HG03108 (cell line): ENCODE results near the gene NCKAP5L.

Experiments
- ATAC-seq: cut with Tn5 transposase; IDR thresholded peaks from one replicate; pipeline ENCODE4 v1.9.1; 2021; ENCODE audit warnings: moderate library complexity; ENCODE audit not compliant: unreplicated experiment

Gene NCKAP5L

DNA sequence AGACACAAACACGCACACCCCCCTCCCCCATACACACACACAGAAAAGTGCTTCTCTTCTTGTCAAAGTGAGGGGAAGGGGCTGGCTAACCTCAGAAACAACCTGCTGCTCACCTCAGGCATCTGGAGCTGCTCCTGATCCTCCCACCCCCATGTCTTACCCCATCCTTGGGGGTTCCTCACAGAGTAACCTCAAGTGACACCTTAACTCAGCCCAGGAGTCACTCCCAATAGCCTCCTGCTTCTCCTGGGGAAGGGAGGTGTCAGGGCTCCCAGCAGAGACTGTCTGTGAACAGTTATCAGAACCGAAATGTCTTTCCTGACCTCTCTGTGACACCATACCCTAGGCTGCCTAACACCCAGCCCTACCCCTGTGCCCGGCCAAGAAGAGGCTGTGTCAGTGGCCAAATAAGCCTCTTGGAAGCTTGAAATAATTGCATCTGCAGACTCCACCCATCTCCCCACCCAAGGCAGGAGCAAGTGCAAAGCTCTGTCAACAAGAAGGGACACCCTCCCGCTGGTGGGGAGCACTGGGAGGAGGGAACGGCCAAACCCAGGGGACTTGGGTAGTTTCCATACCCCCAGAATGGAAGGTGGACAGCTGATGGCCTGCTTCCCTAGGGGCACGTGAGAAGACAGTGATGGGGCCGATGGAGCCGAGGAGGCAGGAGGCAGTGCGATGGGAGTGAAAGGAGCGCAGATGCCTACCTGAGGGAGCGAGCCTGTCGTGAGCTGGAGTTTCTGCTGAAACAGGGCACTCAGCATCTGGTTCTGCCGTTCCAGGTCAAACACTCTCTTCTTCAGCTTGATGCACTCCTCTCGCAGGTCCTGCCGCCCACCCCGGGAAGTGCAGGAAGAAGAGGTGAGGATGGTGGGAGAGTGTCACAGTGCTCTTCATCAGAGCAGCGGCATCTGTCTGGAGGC lies 26.8 kb downstream of the NCKAP5L start:
- ATAC-seq: no peak

DNA sequence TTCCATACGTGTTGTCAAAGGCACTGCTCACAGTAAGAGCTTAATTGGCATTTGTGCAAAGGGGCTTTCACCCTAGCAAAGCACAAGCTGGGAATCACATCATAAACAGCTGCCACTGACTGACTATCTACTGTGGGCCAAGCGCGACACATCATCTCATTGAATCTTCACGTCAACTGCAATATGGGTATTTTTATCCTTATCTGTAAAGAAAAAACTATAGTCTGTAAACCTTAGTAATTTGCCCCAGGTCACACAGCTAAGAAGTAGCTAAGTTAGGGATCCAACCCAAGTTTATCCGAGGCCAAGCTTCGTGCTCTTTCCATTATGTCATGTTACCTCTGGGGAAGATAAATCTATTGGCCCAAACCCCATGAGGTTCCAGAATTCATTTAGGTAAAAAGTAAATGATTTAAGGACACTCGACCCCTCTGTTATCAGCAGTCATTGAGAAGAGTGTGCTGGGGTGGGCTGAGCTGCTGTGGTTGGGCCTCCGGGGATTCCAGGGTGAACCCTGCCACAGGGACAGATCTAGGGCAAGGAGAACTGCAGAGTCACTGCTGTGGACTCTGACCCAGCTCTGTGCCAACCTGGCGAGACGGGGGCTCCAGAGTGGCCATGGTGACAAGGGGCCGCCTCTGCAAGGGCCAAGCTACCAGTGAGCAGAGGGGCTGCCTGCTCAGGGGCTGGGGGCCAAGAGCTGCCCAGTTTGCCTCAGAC lies 27.6 kb downstream of the NCKAP5L start:
- no peak for ATAC-seq

DNA sequence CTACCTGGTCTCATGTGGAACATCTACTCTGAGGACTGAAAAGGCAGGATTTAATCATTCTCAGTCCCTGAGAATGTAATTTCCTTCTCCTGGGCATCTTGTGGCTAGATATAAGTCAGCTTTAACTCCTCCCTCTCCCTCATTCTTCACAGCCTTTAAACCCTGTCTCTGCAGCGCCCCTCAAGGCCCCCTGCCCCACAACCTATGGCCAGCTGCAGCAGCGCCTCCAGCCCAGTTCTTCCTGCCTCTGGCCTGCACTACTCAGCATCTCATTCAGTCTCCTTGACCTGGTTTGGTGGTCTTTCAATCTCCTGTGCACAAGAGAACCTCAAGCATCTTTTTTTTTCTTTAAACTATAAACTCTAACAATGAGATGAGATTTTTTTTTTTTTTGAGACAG lies 29.3 kb downstream of the NCKAP5L start:
- no peak for ATAC-seq

DNA sequence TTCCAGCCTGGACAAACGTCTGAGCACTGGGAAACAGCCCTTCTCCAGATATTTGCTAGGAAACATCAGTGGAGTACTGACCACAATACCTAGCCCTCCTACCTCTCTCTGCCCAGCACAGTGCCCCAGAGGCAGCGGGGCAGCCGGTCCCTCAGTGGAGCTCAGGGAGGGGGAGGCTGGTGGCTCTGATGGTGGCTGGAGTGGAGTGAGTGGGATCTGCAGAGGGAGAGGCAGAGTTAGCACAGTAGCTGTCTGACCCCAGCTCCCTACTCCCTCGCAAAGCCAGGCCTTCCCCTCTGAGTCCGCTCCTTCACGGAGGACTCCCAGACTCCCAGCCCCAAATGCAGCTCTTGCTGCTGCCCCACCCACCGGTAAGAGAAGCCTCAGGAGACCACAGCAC lies 30.0 kb downstream of the NCKAP5L start:
- no peak for ATAC-seq

DNA sequence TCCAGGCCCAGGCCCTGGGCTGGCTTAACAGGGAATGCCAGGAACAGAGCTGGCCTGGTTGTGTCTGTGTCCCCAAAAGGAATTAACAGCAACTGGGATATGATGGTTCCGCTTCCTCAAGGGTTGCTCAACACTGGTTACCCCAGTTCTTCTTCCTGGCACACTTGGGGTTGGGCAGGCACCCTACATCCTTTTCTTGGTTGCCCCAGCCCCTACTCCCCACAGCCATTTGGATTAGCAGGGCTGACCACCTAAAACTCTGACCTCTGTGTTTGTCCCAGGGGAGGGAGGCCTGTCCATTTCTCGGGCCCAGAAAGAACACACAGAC lies 30.8 kb downstream of the NCKAP5L start:
- ATAC-seq: no peak

DNA sequence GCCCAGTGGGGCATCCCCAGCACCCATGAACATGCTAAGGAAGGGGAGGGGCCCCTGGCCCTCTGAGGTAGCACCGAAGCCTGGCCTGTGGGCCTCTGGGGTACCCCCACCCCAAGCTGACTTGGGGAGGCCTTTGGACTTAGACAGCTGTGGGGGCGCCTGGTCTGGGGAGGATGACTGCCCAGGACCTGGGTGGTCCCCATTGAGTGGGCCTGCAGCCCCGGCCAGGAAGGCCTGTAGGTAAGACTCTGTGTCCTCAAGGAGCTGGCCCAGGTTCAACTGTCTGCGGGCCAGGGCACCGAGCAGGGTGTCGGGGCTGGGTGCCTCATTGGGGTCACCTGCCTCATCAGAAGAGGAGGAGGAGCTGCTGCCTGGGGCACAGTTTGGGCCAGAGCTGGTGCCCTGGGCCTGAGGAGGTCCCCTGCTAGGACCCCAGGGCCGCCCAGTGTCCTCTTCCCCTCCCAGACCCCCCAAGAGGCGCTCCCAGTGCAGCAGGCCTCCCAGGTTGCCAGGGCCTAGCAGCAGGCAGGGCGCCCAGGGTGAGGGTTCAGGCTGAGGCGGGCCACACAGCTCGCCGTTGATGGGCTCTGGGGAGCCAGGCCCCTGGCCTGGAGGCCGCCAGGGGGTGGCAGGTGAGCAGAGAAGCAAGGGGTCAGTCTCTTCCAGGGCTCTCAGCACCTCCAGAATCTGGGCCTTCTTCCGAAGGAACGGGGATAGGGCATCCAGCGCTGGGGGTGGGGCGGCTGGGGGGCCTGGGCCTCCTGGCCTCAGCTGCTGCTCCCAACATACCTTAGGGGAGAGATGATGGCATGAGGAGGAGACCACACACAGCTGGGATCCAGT lies 31.4 kb downstream of the NCKAP5L start:
- no peak for ATAC-seq

DNA sequence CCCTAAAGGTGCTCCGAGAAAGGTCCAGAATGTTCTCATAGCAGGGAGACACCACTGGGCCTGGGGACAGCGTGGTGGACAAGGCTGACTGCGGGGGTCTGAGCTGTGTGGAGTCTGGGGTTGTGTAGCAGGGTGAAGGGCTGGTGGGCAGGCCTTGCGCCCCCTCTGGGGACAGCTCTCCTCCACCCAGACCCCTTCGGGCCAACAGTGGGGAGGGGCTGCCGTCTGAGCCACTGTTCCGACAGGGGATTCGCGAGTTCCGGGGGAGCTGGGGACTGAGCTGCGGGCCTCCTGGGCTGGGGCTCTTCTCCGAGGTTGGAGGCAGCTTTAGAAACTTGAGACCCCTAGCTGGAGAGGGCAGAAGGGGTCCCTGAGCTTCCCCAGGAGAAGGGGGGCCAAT lies 32.1 kb downstream of the NCKAP5L start:
- ATAC-seq: no peak

DNA sequence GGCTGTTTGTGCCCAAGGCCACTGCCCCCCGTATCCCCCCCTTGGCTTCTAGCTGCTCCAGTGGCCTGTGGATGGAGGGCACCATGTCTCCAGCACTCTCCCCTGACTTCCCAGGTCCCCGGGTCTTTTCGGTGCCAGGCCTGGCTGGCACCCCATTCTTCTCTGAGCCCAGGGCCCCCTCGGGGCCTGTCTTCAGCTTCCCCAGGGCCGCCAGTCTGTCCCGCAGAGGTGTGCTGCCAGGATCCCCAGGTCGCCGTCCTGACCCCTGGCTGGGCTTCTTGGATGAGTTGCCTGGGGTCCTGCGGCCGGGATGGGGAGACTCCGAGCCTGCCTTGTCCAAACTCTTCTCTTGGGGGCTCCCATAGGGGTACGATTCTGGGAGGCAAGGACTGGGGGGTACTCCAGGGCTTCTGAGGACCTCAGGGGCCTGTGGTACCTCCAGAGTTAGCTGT lies 32.5 kb downstream of the NCKAP5L start:
- no peak for ATAC-seq

DNA sequence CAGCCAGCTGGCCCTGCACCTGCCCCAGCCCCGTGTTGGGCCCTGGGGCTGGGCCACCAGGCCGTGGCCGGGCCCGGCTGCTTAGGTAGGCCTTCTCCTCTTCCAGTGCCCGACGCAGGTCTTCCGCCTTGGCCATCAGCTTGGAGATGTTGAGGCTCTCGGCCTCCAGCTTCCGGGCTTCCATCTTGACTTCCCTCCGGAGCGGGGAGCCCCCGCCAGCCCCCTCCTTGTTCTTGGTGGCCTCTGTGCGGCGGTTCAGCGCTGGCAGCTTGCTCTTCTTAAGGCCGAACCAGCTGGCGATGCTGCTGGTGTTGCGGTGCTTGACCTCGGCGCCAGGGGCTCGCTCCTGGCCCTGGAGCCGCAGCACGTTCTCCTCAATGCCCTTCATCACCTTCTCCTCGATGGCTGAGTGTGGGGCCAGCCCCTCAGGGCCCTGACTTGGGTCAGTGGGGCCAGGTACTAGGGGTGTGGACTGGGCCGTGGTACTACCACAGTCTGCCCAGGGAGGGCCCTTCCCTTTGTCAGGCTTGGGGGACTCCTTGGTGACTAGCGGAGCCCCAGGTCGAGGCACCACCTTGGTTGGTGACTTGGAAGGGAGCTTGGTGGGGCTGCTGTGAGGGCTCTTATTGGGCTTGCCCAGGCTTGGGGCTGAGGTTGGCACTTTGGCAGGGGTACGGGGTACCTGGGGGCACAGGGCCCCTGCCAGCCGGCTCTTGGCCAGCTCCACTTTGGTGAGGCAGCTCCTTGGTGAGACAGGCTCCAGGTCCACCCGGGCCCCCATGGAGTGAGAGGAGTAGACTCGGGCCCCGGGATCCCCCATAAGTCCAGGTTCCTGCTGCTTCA lies 33.2 kb downstream of the NCKAP5L start:
- ATAC-seq: no peak

DNA sequence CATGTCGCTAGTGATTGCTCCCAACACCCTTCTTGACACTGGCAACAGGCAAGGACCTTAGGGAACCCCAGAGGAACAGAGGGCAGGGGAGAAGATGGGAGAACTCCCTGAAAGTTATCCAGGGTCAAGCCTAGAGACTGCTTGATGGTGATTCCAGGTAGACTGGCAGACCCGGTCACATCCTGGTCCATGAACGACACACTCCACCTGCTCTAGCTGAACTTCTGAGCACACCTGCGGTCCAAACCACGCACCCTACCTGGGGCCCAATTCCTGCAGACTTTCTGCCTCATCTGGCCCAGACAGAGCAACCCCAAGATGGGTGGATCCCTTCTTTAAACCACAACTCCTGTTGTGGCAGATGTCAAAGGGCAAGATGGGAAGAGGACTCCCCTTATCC lies 34.2 kb downstream of the NCKAP5L start:
- ATAC-seq: no peak

DNA sequence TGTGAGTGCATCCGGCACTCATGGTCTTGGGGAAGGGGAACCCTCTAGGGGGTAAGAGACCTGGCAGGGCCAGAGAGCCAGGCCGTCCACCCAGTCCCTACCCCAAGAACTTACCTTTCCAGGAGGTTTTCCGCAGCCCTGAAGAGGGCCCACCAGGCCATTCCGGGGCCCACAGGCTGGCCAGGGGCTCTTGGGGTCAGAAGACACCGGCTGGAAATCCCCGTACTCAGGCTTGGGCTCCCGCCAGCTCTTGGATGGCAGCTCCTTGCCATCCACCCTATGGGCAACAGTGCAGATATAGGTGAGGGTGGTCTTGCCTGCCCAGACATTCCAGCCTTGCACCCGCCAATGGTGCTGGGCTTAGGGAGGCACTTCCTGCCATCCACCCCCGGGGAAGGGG lies 34.6 kb downstream of the NCKAP5L start:
- no peak for ATAC-seq

DNA sequence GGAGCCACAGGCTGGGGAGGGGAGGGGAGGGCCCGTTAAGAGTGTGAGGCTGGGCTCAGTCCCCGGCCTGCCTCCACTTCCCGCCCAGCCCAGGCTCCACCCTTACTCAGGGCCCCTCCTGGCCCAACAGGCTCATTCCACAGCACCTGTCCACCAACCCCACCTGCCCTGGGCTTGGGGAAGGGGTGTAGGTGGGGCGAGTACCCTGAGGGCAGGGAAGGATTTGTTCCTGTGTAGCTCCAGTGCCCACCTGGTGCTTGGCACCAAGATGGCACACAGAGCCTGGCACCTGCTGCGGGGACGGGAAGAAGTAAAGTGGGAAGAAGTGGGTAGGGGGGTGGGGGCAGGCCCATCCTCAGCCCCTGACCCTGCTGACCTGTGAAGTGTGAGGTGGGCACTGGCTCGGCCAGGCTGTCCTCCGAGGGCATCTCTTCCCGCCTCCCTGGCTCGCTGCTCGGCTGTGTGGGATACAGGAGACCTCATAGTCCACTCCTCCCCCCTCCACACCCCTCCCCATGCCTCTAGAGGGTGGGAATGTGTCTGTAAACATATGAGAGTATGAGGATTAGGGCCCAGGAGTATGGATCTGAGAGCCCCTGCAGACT lies 35.1 kb downstream of the NCKAP5L start:
- ATAC-seq: no peak

DNA sequence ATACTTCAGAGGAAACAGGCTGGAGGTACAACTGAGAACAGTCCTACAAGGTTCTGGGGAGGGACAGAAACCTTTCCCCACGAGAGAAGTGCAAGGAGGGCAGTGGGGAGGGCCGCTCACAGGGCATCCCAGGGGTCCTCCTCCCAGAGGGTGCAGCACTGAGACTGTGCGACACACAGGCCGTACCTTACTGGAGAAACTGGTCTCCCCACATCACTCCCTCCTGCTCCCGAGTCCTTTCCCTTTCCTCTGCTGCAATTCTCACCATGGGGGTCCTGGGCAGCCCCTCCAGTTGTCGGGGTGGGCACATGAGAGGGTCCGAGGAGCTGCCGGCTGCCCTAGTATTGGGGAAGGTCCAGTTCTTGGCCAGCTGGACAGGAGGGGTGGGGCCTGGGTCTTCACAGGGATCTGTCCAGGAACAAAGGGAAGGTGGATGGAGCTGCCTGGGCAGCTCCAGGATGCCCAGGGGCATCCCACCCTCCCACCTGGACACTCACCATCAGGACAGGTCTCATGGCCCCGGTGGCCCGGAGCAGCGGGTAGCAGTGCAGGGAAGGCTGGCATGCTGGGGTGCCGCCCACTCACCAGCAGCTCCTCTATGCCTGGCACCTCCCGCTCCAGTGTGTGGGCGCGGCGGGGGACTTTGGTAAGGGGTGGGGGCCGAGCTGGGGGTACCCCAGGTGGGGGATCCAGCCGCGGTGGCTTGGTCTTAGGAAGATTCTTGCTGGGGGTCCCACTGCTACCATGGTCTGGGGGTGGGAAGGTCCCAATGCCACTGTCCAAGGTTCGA lies 35.8 kb downstream of the NCKAP5L start:
- no peak for ATAC-seq

DNA sequence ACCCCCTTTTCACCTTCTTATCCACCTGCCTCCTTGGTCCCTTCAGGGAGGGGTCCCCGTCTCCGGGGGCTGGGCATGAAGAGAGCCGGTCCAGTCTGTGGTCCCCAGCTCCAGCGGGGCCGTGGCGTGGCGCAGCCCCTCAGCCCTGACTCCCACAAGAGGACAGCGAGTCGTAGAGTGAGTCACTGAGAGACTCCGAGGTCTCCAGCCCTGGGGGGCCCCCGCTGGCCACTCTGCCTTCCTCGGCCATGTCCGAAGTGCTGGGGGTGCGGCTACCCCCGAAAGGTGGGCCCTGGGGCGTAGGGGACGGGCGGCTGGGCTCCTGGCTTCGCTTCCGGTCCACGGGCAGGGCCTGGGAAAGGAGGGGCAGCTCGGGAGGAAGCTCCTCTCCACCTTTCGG lies 36.5 kb downstream of the NCKAP5L start:
- no peak for ATAC-seq

DNA sequence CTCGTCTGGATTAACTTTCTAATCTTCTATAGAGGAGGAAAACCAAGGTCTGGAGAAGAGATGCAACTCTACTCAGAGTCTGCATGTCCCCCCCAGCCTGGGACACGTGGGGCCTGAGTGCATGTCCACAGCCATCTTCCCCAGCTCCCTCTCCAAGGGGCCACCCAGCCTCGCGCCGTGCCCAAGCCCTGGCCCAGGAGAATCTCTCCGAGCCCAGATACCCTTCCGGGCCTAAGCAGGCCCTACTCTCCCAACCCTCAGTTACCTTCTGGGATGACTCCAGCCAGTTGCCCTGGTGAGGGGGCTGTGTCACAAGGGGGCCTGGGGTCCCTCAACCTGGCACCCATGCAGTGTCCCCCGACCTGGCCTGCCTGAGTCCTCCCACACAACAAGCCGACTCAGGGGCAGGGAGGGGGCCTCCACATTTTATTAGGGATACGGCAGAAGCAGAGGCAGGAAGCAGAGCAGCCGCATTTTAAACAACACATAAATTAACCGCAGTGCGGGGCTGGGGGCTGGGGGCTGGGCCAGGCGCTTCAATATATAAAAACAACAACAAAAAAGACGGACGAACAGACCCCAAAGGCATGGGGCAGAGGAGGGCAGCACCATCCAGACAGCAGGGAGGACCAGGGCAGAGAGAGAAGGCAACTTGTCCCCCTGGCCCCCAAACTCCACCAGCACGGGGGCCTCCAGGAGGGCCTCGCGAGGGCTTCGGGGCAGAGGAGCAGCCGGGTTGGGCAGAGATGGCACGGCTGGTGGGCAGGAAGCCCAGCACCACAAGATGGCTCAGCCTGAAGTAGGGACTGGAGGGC lies 37.3 kb downstream of the NCKAP5L start:
- no peak for ATAC-seq

DNA sequence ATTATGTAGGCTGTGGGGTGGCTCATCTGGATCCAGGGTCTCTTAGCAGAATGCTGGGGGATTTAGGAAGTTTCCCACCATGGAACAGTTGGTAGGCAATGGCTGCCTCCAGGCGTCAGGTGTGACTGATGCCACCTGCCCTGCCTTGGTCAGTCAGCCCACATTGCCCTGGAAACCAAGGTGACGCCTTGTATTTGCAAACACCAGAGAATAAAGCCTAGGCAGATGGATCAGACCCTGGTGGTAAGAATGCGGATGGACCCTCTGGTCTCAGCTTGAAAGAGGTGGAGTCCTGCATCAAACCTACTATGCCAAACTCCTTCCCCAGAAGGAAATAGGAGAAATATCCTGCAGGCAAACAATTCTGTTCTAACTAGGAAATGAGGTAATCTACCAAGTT lies 38.2 kb downstream of the NCKAP5L start:
- ATAC-seq: no peak

DNA sequence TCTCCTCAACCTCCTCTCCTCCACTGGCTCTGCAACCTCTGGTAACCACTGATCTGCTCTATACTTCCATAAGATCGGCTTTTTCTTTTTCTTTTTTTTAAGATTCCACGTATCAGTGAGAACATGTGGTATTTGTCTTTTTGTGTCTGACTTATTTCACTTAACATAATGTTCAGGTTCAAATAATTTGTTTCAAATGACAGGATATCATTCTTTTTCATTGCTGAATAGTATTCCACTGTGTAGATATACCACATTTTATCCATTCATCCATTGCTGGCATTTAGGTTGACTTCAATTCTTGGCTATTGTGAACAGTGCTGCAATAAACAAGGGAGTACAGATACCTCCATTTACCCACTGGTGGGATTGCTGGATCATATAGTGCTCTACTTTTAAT lies 40.5 kb downstream of the NCKAP5L start:
- ATAC-seq: no peak

DNA sequence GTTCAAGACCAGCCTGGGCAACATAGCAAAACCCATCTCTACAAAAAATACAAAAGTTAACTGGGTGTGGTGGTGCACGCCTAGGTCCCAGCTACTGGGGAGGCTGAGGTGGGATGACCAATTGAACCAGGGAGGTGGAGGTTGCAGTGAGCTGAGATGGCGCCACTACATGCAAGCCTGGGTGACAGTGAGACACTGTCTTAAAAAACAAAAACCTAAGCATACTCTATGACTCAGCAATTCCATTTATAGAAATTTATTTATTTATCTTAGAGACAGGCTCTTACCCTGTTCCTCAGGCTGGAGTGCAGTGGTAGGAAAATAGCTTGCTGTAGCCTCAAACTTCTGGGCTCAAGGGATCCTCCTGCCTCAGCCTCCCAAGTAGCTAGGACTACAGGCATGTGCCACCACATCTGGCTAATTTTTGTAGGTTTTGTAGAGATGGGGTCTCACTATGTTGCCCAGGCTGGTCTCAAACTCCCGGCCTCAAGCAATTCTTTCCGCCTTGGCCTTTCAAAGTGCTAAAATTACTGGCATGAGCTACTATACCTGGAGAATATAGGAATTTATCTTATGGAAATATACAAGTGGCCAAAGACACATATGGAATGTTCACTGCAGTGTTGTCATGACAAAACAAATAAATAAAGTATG lies 43.3 kb downstream of the NCKAP5L start:
- ATAC-seq: no peak
